SK-N-SH treated with all-trans-retinoic acid at 6 μM for 48 hours (cell line): ENCODE results near the gene KLRF1.

Source experiments
- ATAC-seq: fragments of 200-7000 bp; cut with Tn5 transposase; 3 replicates; pipeline ENCODE4 v1.9.1; 2020; ENCODE audit warnings: mild to moderate bottlenecking, moderate library complexity
- ARNTL ChIP-seq: fragments of 450-650 bp; formaldehyde crosslinking; IDR thresholded peaks from 2 replicates; pipeline ENCODE4 v1.5.0; 2020; ENCODE audit warnings: low read depth, mild to moderate bottlenecking, moderate library complexity, borderline replicate concordance
- BACH2 ChIP-seq: fragments of 250-450 bp; sonication (Bioruptor Pico); IDR thresholded peaks from 2 replicates; pipeline ENCODE4 v1.9.0; 2021; ENCODE audit warnings: mild to moderate bottlenecking, borderline replicate concordance
- CSDC2 ChIP-seq: fragments of 250-450 bp; sonication (Bioruptor Pico); IDR thresholded peaks from 2 replicates; pipeline ENCODE4 v1.5.0; 2020; ENCODE audit warnings: mild to moderate bottlenecking, moderate library complexity
- ESRRG ChIP-seq: fragments of 250-450 bp; sonication (Bioruptor Pico); IDR thresholded peaks from 2 replicates; pipeline ENCODE4 v1.6.1; 2021; ENCODE audit warnings: mild to moderate bottlenecking
- GLIS3 ChIP-seq: fragments of 250-450 bp; sonication (Bioruptor Pico); IDR thresholded peaks from 2 replicates; pipeline ENCODE4 v1.5.0; 2020; ENCODE audit warnings: mild to moderate bottlenecking, moderate library complexity
- ISL1 ChIP-seq: fragments of 250-450 bp; sonication (Bioruptor Pico); IDR thresholded peaks from 2 replicates; pipeline ENCODE4 v2.1.2; 2022; ENCODE audit warnings: mild to moderate bottlenecking, moderate library complexity
- OSR1 ChIP-seq: fragments of 250-450 bp; sonication (Bioruptor Pico); IDR thresholded peaks from 2 replicates; pipeline ENCODE4 v1.8.0; 2022; ENCODE audit warnings: moderate library complexity, mild to moderate bottlenecking, inconsistent platforms
- PPARA ChIP-seq: fragments of 250-450 bp; sonication (Bioruptor Pico); IDR thresholded peaks from 2 replicates; pipeline ENCODE4 v1.5.0; 2020; ENCODE audit warnings: mild to moderate bottlenecking, borderline replicate concordance
- RARB ChIP-seq: fragments of 250-450 bp; sonication (Bioruptor Pico); IDR thresholded peaks from 2 replicates; pipeline ENCODE4 v1.8.0; 2021; ENCODE audit warnings: mild to moderate bottlenecking, moderate library complexity
- TCF4 ChIP-seq: fragments of 250-450 bp; sonication (Bioruptor Pico); IDR thresholded peaks from 2 replicates; pipeline ENCODE4 v1.8.0; 2021; ENCODE audit warnings: mild to moderate bottlenecking, moderate library complexity, borderline replicate concordance
- TOX ChIP-seq: fragments of 250-450 bp; sonication (Bioruptor Pico); IDR thresholded peaks from 2 replicates; pipeline ENCODE4 v1.8.0; 2021; ENCODE audit warnings: mild to moderate bottlenecking, moderate library complexity, borderline replicate concordance
- ZC3H10 ChIP-seq: fragments of 250-450 bp; sonication (Bioruptor Pico); IDR thresholded peaks from 2 replicates; pipeline ENCODE4 v1.5.1; 2021; ENCODE audit warnings: mild to moderate bottlenecking, moderate library complexity
- ZFP3 ChIP-seq: fragments of 250-450 bp; sonication (Bioruptor Pico); IDR thresholded peaks from 2 replicates; pipeline ENCODE4 v1.5.0; 2020; ENCODE audit warnings: mild to moderate bottlenecking, moderate library complexity
- ZFP30 ChIP-seq: fragments of 450-650 bp; formaldehyde crosslinking; IDR thresholded peaks from 2 replicates; pipeline ENCODE4 v1.5.0; 2022; ENCODE audit warnings: mild to moderate bottlenecking, moderate library complexity
- ZNF565 ChIP-seq: fragments of 450-650 bp; formaldehyde crosslinking; conservative IDR thresholded peaks from 2 replicates; pipeline ENCODE4 v1.5.0; 2020; ENCODE audit warnings: low read depth, mild to moderate bottlenecking, moderate library complexity
- ZNF70 ChIP-seq: fragments of 450-650 bp; formaldehyde crosslinking; IDR thresholded peaks from 2 replicates; pipeline ENCODE4 v1.5.0; 2020; ENCODE audit warnings: mild to moderate bottlenecking, moderate library complexity
- ZNF8 ChIP-seq: fragments of 450-650 bp; formaldehyde crosslinking; IDR thresholded peaks from 2 replicates; pipeline ENCODE4 v1.5.0; 2020; ENCODE audit warnings: mild to moderate bottlenecking, moderate library complexity
- TF ChIP-seq, protein P1 (sequence below): fragments of 250-450 bp; sonication (Bioruptor Pico); IDR thresholded peaks from 2 replicates; pipeline ENCODE4 v1.8.0; 2021; ENCODE audit warnings: low read depth, mild to moderate bottlenecking, moderate library complexity, borderline replicate concordance
- TF ChIP-seq, protein P2 (sequence below): fragments of 250-450 bp; sonication (Bioruptor Pico); IDR thresholded peaks from 2 replicates; pipeline ENCODE4 v1.5.0; 2020; ENCODE audit warnings: mild to moderate bottlenecking, moderate library complexity
- TF ChIP-seq, protein P3 (sequence below): fragments of 250-450 bp; sonication (Bioruptor Pico); IDR thresholded peaks from 2 replicates; pipeline ENCODE4 v1.5.1; 2020; ENCODE audit warnings: low read depth, mild to moderate bottlenecking, moderate library complexity
- TF ChIP-seq, protein P4 (sequence below): fragments of 250-450 bp; sonication (Bioruptor Pico); IDR thresholded peaks from 2 replicates; pipeline ENCODE4 v1.5.1; 2021; ENCODE audit warnings: mild to moderate bottlenecking, moderate library complexity
- TF ChIP-seq, protein P5 (sequence below): fragments of 250-450 bp; sonication (Bioruptor Pico); IDR thresholded peaks from 2 replicates; pipeline ENCODE4 v1.8.0; 2020; ENCODE audit warnings: mild to moderate bottlenecking, moderate library complexity, borderline replicate concordance

The KLRF1 gene

DNA sequence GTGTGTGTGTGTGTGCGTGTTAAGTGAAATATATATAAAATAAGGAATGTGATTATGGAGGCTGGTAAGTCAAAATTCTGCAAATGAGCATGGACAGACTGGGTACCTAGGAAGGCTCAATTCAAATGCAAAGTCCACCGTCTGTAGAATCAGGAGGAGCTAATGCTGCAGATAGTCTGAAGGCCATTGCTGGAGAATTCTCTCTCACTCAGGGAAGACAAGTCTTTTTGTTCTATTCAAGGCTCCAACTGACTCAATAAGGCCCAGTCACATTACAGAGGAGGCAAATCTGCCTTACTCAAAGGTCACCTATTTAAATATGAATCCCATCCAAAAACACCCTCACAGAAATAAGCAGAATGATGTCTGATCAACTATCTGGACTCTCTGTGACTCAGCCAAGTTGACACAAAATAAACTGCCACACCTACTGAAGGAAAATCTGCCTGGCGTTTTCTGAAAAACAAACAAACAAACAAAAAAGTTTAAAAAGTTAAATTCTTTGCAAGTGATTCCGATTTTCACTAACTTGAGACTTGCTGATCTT is 53.3 kb downstream of the KLRF1 start:
- ATAC-seq = no peak
- TF ChIP-seq, protein P1, sequence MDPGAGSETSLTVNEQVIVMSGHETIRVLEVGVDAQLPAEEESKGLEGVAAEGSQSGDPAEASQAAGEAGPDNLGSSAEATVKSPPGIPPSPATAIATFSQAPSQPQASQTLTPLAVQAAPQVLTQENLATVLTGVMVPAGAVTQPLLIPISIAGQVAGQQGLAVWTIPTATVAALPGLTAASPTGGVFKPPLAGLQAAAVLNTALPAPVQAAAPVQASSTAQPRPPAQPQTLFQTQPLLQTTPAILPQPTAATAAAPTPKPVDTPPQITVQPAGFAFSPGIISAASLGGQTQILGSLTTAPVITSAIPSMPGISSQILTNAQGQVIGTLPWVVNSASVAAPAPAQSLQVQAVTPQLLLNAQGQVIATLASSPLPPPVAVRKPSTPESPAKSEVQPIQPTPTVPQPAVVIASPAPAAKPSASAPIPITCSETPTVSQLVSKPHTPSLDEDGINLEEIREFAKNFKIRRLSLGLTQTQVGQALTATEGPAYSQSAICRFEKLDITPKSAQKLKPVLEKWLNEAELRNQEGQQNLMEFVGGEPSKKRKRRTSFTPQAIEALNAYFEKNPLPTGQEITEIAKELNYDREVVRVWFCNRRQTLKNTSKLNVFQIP (CRISPR knock-in tag) = no peak
- TF ChIP-seq RARB (CRISPR knock-in tag) (no peak), ZFP30 (CRISPR knock-in tag) (no peak), ZNF8 (CRISPR knock-in tag) (no peak), PPARA (CRISPR knock-in tag) (no peak), BACH2 (no peak), OSR1 (no peak), ARNTL (no peak), ZFP3 (CRISPR knock-in tag) (no peak), ISL1 (no peak), ZNF70 (no peak), TCF4 (CRISPR knock-in tag) (no peak), CSDC2 (no peak), GLIS3 (CRISPR knock-in tag) (no peak), ZC3H10 (CRISPR knock-in tag) (no peak), ESRRG (CRISPR knock-in tag) (no peak)
- TF ChIP-seq, protein P2, sequence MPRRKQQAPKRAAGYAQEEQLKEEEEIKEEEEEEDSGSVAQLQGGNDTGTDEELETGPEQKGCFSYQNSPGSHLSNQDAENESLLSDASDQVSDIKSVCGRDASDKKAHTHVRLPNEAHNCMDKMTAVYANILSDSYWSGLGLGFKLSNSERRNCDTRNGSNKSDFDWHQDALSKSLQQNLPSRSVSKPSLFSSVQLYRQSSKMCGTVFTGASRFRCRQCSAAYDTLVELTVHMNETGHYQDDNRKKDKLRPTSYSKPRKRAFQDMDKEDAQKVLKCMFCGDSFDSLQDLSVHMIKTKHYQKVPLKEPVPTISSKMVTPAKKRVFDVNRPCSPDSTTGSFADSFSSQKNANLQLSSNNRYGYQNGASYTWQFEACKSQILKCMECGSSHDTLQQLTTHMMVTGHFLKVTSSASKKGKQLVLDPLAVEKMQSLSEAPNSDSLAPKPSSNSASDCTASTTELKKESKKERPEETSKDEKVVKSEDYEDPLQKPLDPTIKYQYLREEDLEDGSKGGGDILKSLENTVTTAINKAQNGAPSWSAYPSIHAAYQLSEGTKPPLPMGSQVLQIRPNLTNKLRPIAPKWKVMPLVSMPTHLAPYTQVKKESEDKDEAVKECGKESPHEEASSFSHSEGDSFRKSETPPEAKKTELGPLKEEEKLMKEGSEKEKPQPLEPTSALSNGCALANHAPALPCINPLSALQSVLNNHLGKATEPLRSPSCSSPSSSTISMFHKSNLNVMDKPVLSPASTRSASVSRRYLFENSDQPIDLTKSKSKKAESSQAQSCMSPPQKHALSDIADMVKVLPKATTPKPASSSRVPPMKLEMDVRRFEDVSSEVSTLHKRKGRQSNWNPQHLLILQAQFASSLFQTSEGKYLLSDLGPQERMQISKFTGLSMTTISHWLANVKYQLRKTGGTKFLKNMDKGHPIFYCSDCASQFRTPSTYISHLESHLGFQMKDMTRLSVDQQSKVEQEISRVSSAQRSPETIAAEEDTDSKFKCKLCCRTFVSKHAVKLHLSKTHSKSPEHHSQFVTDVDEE (CRISPR knock-in tag) = no peak
- TF ChIP-seq, protein P3, sequence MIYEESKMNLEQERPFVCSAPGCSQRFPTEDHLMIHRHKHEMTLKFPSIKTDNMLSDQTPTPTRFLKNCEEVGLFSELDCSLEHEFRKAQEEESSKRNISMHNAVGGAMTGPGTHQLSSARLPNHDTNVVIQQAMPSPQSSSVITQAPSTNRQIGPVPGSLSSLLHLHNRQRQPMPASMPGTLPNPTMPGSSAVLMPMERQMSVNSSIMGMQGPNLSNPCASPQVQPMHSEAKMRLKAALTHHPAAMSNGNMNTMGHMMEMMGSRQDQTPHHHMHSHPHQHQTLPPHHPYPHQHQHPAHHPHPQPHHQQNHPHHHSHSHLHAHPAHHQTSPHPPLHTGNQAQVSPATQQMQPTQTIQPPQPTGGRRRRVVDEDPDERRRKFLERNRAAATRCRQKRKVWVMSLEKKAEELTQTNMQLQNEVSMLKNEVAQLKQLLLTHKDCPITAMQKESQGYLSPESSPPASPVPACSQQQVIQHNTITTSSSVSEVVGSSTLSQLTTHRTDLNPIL (CRISPR knock-in tag) = no peak
- TF ChIP-seq, protein P4, sequence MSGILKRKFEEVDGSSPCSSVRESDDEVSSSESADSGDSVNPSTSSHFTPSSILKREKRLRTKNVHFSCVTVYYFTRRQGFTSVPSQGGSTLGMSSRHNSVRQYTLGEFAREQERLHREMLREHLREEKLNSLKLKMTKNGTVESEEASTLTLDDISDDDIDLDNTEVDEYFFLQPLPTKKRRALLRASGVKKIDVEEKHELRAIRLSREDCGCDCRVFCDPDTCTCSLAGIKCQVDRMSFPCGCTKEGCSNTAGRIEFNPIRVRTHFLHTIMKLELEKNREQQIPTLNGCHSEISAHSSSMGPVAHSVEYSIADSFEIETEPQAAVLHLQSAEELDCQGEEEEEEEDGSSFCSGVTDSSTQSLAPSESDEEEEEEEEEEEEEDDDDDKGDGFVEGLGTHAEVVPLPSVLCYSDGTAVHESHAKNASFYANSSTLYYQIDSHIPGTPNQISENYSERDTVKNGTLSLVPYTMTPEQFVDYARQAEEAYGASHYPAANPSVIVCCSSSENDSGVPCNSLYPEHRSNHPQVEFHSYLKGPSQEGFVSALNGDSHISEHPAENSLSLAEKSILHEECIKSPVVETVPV = no peak
- TF ChIP-seq, protein P5, sequence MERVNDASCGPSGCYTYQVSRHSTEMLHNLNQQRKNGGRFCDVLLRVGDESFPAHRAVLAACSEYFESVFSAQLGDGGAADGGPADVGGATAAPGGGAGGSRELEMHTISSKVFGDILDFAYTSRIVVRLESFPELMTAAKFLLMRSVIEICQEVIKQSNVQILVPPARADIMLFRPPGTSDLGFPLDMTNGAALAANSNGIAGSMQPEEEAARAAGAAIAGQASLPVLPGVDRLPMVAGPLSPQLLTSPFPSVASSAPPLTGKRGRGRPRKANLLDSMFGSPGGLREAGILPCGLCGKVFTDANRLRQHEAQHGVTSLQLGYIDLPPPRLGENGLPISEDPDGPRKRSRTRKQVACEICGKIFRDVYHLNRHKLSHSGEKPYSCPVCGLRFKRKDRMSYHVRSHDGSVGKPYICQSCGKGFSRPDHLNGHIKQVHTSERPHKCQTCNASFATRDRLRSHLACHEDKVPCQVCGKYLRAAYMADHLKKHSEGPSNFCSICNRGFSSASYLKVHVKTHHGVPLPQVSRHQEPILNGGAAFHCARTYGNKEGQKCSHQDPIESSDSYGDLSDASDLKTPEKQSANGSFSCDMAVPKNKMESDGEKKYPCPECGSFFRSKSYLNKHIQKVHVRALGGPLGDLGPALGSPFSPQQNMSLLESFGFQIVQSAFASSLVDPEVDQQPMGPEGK = no peak

DNA sequence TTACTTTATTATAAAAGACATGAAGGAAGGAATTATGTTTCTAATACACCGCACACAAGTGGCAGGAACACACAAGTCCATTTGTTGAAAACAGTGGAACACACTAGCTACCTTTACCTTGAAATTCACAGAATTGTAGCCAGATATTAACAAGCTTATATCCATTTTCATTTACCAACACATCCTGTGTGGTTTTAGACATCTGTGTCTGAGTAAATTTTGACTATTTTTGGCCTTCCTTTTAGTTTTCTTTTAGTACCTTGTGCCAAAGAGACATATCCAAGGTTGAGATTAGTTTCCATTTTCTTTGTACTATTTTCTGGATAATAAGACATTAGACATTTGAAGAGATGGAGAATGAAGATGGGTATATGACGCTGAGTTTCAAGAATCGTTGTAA is 54.0 kb downstream of the KLRF1 start, which contains the start of gene KLRF2:
TSS of gene KLRF2 (plus strand) at position 244 of the 400 bp plus-strand sequence. CDS start at position 351, 107 bp downstream.
- no peak for TF ChIP-seq RARB (CRISPR knock-in tag)
- no peak for TF ChIP-seq PPARA (CRISPR knock-in tag)
- TF ChIP-seq ZNF565 (CRISPR knock-in tag) = no peak
- no peak for TF ChIP-seq CSDC2
- no peak for TF ChIP-seq ZNF8 (CRISPR knock-in tag)
- TF ChIP-seq, protein P5 = no peak
- TF ChIP-seq ZFP30 (CRISPR knock-in tag) = no peak
- no peak for TF ChIP-seq ZNF70
- TF ChIP-seq OSR1 = no peak
- no peak for TF ChIP-seq TOX
- no peak for ATAC-seq
